Liver (tissue), 3 donors: ENCODE measurements around the gene SMARCE1.

ENCODE experiments used
- EGR1 ChIP-seq, 2 donors: IDR thresholded peaks; 2 replicates each; pipeline ENCODE4 v1.6.1; 2016 to 2018; ENCODE audit warnings: antibody characterized with exemption in 2 of 2, low read depth in 2 of 2
- HNF4A ChIP-seq, 2 donors: conservative IDR thresholded peaks; 2 replicates each; pipeline ENCODE4 v1.6.1; 2016; ENCODE audit warnings: antibody characterized with exemption in 2 of 2, mild to moderate bottlenecking in 2 of 2
- YY1 ChIP-seq: IDR thresholded peaks from 2 replicates; pipeline ENCODE4 v1.6.1; 2016; ENCODE audit warnings: antibody characterized with exemption, mild to moderate bottlenecking
- TF ChIP-seq, protein P1 (sequence below): fragments of 150-350 bp; IDR thresholded peaks from 2 replicates; pipeline ENCODE4 v1.5.1; 2017; ENCODE audit warnings: improper control_type of control experiment, low read depth, low read length; ENCODE audit not compliant: missing input control
- donor health status: healthy.
- donor health status: healthy.

DNA sequence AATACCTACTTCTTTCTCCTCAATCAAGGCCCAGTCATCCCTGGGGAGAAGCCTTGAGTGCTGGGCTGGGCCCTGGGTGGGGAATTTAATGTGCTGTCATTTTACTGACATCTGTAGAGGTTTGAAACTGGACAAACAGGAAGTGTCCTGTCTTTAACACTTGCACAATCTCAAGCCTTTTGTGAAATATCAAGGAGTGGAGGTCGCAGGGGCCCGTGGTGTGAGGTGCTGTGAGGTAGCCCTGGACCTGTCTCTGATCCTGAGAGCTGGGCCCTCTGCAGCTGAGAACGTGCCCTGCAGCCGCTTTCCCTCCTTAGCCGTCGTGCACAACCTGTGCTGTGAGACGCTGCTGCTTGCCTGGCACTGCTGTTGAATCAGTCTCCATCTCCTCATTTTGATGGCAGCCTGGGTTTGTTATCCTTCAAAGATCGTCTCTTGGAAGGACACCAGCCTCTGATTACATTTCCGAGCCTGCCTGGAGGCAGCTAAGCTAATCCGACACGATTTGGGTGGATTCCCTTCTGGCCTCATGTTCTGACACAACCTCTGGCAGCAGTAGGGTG lies 29.9 kb downstream of the SMARCE1 start:
- TF ChIP-seq, protein P1, sequence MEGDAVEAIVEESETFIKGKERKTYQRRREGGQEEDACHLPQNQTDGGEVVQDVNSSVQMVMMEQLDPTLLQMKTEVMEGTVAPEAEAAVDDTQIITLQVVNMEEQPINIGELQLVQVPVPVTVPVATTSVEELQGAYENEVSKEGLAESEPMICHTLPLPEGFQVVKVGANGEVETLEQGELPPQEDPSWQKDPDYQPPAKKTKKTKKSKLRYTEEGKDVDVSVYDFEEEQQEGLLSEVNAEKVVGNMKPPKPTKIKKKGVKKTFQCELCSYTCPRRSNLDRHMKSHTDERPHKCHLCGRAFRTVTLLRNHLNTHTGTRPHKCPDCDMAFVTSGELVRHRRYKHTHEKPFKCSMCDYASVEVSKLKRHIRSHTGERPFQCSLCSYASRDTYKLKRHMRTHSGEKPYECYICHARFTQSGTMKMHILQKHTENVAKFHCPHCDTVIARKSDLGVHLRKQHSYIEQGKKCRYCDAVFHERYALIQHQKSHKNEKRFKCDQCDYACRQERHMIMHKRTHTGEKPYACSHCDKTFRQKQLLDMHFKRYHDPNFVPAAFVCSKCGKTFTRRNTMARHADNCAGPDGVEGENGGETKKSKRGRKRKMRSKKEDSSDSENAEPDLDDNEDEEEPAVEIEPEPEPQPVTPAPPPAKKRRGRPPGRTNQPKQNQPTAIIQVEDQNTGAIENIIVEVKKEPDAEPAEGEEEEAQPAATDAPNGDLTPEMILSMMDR: no peak
- TF ChIP-seq YY1: no peak
- TF ChIP-seq HNF4A (conservative IDR thresholded peaks at IDR 0.05): no peak
- TF ChIP-seq EGR1 (IDR thresholded peaks at IDR 0.05; ENCODE audit: low read depth in 2 of 2): no peak
